ENCODE results near the gene PYROXD2. TPM values are rescaled to one million over a fixed set of nuclear protein-coding genes. Genes with fewer than 3 reads are reported as not detected.

The PYROXD2 gene
- total RNA-seq, 2 experiments from 2014 or later: 0.41 to 4.3 TPM

DNA sequence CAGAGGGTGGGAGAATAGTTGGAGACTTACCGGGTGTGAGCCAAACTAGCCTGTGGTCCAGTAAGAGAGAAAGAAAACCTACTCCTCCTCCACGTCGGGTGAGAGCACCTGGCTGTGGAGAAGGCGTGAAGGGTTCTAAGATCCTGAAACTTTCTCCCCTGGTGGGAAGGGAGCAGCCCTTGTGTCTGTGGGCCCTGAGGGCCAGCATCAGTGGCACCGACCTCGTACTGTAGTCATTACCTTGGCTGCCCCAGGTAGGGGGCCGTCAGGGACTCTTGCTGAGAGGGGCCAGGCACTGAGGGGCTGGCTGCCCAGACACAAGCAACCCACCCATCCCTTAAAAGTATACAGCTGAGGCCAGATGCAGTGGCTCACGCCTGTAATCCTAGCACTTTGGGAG lies 77.5 kb downstream of the PYROXD2 start:
- DNase-seq (ENCODE audit: low spot score): no peak
- POLR2A ChIA-PET: no interaction called here

More for the DNA sequence above, 77.5 kb downstream of the PYROXD2 start:
- Histone ChIP-seq H3K27ac (ENCODE audit: low read depth, low read length, poor library complexity, severe bottlenecking) (no peak overlapping the region), H3K4me1 (ENCODE audit: insufficient read depth, low read length, poor library complexity, severe bottlenecking) (peaks cover 17% of the 10 kb centered on the region), H2AFZ (ENCODE audit: low read length) (no peak overlapping the region), H4K20me1 (ENCODE audit: insufficient read depth, low read length) (no peaks in the 10 kb centered on the region), H3K4me2 (ENCODE audit: low read length) (no peak overlapping the region), H3K4me3 (ENCODE audit: low read depth, low read length, poor library complexity, severe bottlenecking) (no peak overlapping the region), H3K9me3 (ENCODE audit: low read length) (no peaks in the 10 kb centered on the region), H3K9me2 (ENCODE audit: insufficient read depth, low read length) (no peaks in the 10 kb centered on the region), H3K36me3 (ENCODE audit: insufficient read depth, low read length) (no peaks in the 10 kb centered on the region), H3K79me2 (ENCODE audit: insufficient read depth, low read depth, low read length) (no peaks in the 10 kb centered on the region)
- intact Hi-C loops (cut with micrococcal nuclease; ENCODE audit: unreplicated experiment): no loop called here
- no TSS peak for BruUV-seq (replicated peaks)
- no peak for TF ChIP-seq EZH2phosphoT487 (IDR thresholded peaks at IDR 0.05; ENCODE audit: borderline replicate concordance, low read depth, low read length)
- TF ChIP-seq, protein P1, sequence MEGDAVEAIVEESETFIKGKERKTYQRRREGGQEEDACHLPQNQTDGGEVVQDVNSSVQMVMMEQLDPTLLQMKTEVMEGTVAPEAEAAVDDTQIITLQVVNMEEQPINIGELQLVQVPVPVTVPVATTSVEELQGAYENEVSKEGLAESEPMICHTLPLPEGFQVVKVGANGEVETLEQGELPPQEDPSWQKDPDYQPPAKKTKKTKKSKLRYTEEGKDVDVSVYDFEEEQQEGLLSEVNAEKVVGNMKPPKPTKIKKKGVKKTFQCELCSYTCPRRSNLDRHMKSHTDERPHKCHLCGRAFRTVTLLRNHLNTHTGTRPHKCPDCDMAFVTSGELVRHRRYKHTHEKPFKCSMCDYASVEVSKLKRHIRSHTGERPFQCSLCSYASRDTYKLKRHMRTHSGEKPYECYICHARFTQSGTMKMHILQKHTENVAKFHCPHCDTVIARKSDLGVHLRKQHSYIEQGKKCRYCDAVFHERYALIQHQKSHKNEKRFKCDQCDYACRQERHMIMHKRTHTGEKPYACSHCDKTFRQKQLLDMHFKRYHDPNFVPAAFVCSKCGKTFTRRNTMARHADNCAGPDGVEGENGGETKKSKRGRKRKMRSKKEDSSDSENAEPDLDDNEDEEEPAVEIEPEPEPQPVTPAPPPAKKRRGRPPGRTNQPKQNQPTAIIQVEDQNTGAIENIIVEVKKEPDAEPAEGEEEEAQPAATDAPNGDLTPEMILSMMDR (conservative IDR thresholded peaks at IDR 0.05; ENCODE audit: low read length): no peak
- CTCF ChIA-PET (ENCODE audit: unreplicated experiment): no interaction called here

Small RNA genes within 50 kb of the gene (microRNA-seq; reads per million reads assigned to microRNA genes)
- gene MIR1287 (ENCODE audit: borderline replicate concordance) (4.5 reads per million), gene MIR4685 (ENCODE audit: borderline replicate concordance) (6.1 reads per million)

Small RNA genes within 50 kb of the gene (small RNA-seq; reads per million reads assigned to genes)
- not detected for gene MIR4685

Other genes starting within 250 kb of the PYROXD2 start
- not detected in 2 replicates for gene LOXL4, start 147.0 kb downstream of the PYROXD2 start, total RNA-seq (2014; rRNA removed; shearing (Covaris generic))
- gene LOXL4, start 147.0 kb downstream of the PYROXD2 start, total RNA-seq (2022): not detected in 2 replicates
- 44.5 and 53.2 TPM in 2 replicates for gene HPS1, start 31.8 kb upstream of the PYROXD2 start, total RNA-seq (2014; rRNA removed; shearing (Covaris generic))
- gene HPS1, start 31.8 kb upstream of the PYROXD2 start, total RNA-seq (2022): 64.0 and 68.7 TPM in 2 replicates